SU-DHL-6 (cell line): ENCODE measurements around the gene CAPN15.

Source experiments
- H2AFZ ChIP-seq: fragments of 200-600 bp; sonication (generic); 2 replicates; pipeline ENCODE4 v1.6.1; 2014; ENCODE audit warnings: low read depth, mild to moderate bottlenecking, moderate library complexity, mixed read lengths, antibody characterized with exemption, low read length; ENCODE audit not compliant: severe bottlenecking
- H3F3A ChIP-seq: fragments of 200-600 bp; shearing (Covaris generic); 2 replicates; pipeline ENCODE4 v1.6.0; 2016; ENCODE audit warnings: antibody characterized with exemption, mild to moderate bottlenecking; ENCODE audit not compliant: insufficient read depth
- H3K27ac ChIP-seq: fragments of 200-600 bp; sonication (generic); 2 replicates; pipeline ENCODE4 v1.5.1; 2016; ENCODE audit warnings: low read depth, mild to moderate bottlenecking, low read length, moderate library complexity, mixed read lengths
- H3K27me3 ChIP-seq: fragments of 200-600 bp; sonication (generic), shearing (Covaris generic); 2 replicates; pipeline ENCODE4 v1.6.0; 2014; ENCODE audit warnings: mild to moderate bottlenecking, low read length
- H3K36me3 ChIP-seq: fragments of 200-600 bp; sonication (generic); 2 replicates; pipeline ENCODE4 v1.6.1; 2014; ENCODE audit warnings: mild to moderate bottlenecking, low read length, mixed read lengths
- H3K4me2 ChIP-seq: fragments of 300-600, 200-600 bp; shearing (Covaris generic), sonication (generic); 2 replicates; pipeline ENCODE4 v1.6.0; 2014; ENCODE audit warnings: low read length, low read depth, mild to moderate bottlenecking; ENCODE audit not compliant: poor library complexity, severe bottlenecking
- H3K4me3 ChIP-seq: fragments of 200-600 bp; sonication (generic); 2 replicates; pipeline ENCODE4 v1.5.1; 2014; ENCODE audit warnings: antibody characterized with exemption, low read length, mild to moderate bottlenecking, mixed read lengths; ENCODE audit not compliant: insufficient read depth, poor library complexity, severe bottlenecking
- H3K79me2 ChIP-seq: fragments of 200-600 bp; sonication (generic); 2 replicates; pipeline ENCODE4 v1.6.1; 2014; ENCODE audit warnings: mild to moderate bottlenecking, low read length, moderate library complexity; ENCODE audit not compliant: insufficient read depth
- H3K9ac ChIP-seq: fragments of 200-600 bp; sonication (generic); 2 replicates; pipeline ENCODE4 v1.7.0; 2014; ENCODE audit warnings: mild to moderate bottlenecking, low read length
- H3K9me2 ChIP-seq: fragments of 200-600 bp; sonication (generic); replicated peaks from 2 replicates; pipeline ENCODE4 v1.6.1; 2014; ENCODE audit warnings: low read length; ENCODE audit not compliant: insufficient read depth
- H3K9me3 ChIP-seq: fragments of 200-600 bp; sonication (generic); 2 replicates; pipeline ENCODE4 v1.6.1; 2014; ENCODE audit warnings: low read length, mixed read lengths; ENCODE audit not compliant: insufficient read depth
- H4K20me1 ChIP-seq: fragments of 200-600 bp; sonication (generic); 2 replicates; pipeline ENCODE4 v1.6.1; 2014; ENCODE audit warnings: low read depth, mild to moderate bottlenecking, antibody characterized with exemption, low read length, moderate library complexity, mixed read lengths
- EZH2phosphoT487 ChIP-seq: fragments of 200-600 bp; sonication (generic), shearing (Covaris generic); conservative IDR thresholded peaks from 2 replicates; pipeline ENCODE4 v1.6.1; 2018; ENCODE audit warnings: mild to moderate bottlenecking, antibody characterized with exemption, low read length, moderate library complexity, mixed read lengths
- TF ChIP-seq, protein P1 (sequence below): fragments of 200-600 bp; sonication (generic); IDR thresholded peaks from one replicate; pipeline ENCODE4 v1.5.1; 2017; ENCODE audit warnings: antibody characterized with exemption, mild to moderate bottlenecking, low read length, moderate library complexity; ENCODE audit not compliant: insufficient read depth, poor library complexity, severe bottlenecking

Gene CAPN15

GRCh38 chr16:588889-589657 lies 61.6 kb downstream of the CAPN15 start:
- H3K36me3 ChIP-seq = no peaks in the 10 kb centered on the region
- peak overlapping the region; percentile 91 for H2AFZ ChIP-seq
- no peaks in the 10 kb centered on the region for H3K9me3 ChIP-seq
- no peaks in the 10 kb centered on the region for H3K27me3 ChIP-seq
- H3K9ac ChIP-seq = peak overlapping the region; percentile 90
- H4K20me1 ChIP-seq = no peaks in the 10 kb centered on the region
- H3F3A ChIP-seq = no peaks in the 10 kb centered on the region; the same call in 1 of the 2 replicates
- H3K4me2 ChIP-seq = peak overlapping the region; percentile 69
- H3K9me2 ChIP-seq = no peaks in the 10 kb centered on the region
- H3K79me2 ChIP-seq = peaks cover 13% of the 10 kb centered on the region; the same call in 1 of the 2 replicates
- peak overlapping the region; percentile 95 for H3K27ac ChIP-seq
- H3K4me3 ChIP-seq = peak overlapping the region; percentile 65
- TF ChIP-seq EZH2phosphoT487 = no peak
- TF ChIP-seq, protein P1, sequence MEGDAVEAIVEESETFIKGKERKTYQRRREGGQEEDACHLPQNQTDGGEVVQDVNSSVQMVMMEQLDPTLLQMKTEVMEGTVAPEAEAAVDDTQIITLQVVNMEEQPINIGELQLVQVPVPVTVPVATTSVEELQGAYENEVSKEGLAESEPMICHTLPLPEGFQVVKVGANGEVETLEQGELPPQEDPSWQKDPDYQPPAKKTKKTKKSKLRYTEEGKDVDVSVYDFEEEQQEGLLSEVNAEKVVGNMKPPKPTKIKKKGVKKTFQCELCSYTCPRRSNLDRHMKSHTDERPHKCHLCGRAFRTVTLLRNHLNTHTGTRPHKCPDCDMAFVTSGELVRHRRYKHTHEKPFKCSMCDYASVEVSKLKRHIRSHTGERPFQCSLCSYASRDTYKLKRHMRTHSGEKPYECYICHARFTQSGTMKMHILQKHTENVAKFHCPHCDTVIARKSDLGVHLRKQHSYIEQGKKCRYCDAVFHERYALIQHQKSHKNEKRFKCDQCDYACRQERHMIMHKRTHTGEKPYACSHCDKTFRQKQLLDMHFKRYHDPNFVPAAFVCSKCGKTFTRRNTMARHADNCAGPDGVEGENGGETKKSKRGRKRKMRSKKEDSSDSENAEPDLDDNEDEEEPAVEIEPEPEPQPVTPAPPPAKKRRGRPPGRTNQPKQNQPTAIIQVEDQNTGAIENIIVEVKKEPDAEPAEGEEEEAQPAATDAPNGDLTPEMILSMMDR = no peak

GRCh38 chr16:589658-590187 lies 62.2 kb downstream of the CAPN15 start, which contains the start of gene RAB40C:
Gene RAB40C (plus strand): TSS chr16:590066. CDS start chr16:590292, 226 bp downstream.
- H3K9me2 ChIP-seq = no peaks in the 10 kb centered on the region
- H4K20me1 ChIP-seq = no peaks in the 10 kb centered on the region
- H3K9ac ChIP-seq = peak within 1 kb of the TSS; percentile 90
- H3K79me2 ChIP-seq = peaks cover 13% of the 10 kb centered on the region; the same call in 1 of the 2 replicates
- H3K4me3 ChIP-seq = peak within 1 kb of the TSS; percentile 66
- no peaks in the 10 kb centered on the region; the same call in 1 of the 2 replicates for H3F3A ChIP-seq
- H2AFZ ChIP-seq = peak within 1 kb of the TSS; percentile 91
- TF ChIP-seq EZH2phosphoT487 = no peak
- TF ChIP-seq, protein P1 = no peak
- peak within 1 kb of the TSS; percentile 69 for H3K4me2 ChIP-seq
- H3K27me3 ChIP-seq = no peaks in the 10 kb centered on the region
- peak within 1 kb of the TSS; percentile 95 for H3K27ac ChIP-seq
- no peaks in the 10 kb centered on the region for H3K36me3 ChIP-seq
- no peaks in the 10 kb centered on the region for H3K9me3 ChIP-seq

- TF ChIP-seq, protein P1 = no peak
- no peak for TF ChIP-seq EZH2phosphoT487
- H3K4me3 ChIP-seq = peak overlapping the region; percentile 66
- no peaks in the 10 kb centered on the region for H3K9me3 ChIP-seq
- no peak overlapping the region for H2AFZ ChIP-seq
- H3F3A ChIP-seq = no peaks in the 10 kb centered on the region; the same call in 1 of the 2 replicates
- H3K27me3 ChIP-seq = no peaks in the 10 kb centered on the region
- H3K9ac ChIP-seq = peak overlapping the region; percentile 71
- H4K20me1 ChIP-seq = no peaks in the 10 kb centered on the region
- no peaks in the 10 kb centered on the region for H3K9me2 ChIP-seq
- H3K79me2 ChIP-seq = peaks cover 13% of the 10 kb centered on the region; the same call in 1 of the 2 replicates
- peak overlapping the region; percentile 59 for H3K4me2 ChIP-seq
- H3K36me3 ChIP-seq = no peaks in the 10 kb centered on the region
- H3K27ac ChIP-seq = no peak overlapping the region
Observed at GRCh38 chr16:590188-590814, 62.8 kb downstream of the CAPN15 start.
